Testis (tissue), 2 donors: ENCODE measurements around the gene PYM1.

Source experiments
- POLR2A ChIP-seq: fragments of 450-650 bp; IDR thresholded peaks from one replicate; pipeline ENCODE4 v1.6.1; 2017; ENCODE audit warnings: antibody characterized with exemption, mild to moderate bottlenecking, moderate library complexity
- TF ChIP-seq, protein P1 (sequence below), 3 experiments: fragments of 450-650 bp in 2 of 3; fragments of 200-600 bp in 1 of 3; sonication (generic) in 1 of 3; IDR thresholded peaks; one replicate each; pipeline ENCODE4 v1.5.1; 2016 to 2019; ENCODE audit warnings: antibody characterized with exemption in 3 of 3, mild to moderate bottlenecking in 2 of 3, moderate library complexity in 1 of 3

DNA sequence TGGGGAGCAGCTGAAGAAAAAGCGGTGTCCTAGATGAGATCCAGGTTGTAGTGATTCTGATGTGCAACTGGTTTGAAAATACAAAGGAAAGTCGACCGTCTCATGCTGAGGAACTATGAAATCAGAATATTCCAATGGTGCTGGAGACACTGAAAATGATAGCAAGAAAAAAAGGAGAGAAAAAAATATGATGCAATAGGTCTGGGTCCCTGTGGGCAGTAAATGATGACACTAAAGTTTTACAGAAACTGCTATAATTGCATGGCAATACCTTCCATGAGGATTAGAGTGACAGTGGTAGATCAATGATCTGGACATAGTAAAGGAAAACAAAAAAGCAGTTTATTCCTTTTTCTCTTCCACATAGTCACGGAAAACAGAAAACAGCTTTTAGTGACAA is 2.3 kb downstream of the PYM1 start:
- TF ChIP-seq, protein P1, sequence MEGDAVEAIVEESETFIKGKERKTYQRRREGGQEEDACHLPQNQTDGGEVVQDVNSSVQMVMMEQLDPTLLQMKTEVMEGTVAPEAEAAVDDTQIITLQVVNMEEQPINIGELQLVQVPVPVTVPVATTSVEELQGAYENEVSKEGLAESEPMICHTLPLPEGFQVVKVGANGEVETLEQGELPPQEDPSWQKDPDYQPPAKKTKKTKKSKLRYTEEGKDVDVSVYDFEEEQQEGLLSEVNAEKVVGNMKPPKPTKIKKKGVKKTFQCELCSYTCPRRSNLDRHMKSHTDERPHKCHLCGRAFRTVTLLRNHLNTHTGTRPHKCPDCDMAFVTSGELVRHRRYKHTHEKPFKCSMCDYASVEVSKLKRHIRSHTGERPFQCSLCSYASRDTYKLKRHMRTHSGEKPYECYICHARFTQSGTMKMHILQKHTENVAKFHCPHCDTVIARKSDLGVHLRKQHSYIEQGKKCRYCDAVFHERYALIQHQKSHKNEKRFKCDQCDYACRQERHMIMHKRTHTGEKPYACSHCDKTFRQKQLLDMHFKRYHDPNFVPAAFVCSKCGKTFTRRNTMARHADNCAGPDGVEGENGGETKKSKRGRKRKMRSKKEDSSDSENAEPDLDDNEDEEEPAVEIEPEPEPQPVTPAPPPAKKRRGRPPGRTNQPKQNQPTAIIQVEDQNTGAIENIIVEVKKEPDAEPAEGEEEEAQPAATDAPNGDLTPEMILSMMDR (IDR thresholded peaks at IDR 0.05), result no peak
- no peak for TF ChIP-seq POLR2A
